ENCODE results near the gene CDH23.

DNA sequence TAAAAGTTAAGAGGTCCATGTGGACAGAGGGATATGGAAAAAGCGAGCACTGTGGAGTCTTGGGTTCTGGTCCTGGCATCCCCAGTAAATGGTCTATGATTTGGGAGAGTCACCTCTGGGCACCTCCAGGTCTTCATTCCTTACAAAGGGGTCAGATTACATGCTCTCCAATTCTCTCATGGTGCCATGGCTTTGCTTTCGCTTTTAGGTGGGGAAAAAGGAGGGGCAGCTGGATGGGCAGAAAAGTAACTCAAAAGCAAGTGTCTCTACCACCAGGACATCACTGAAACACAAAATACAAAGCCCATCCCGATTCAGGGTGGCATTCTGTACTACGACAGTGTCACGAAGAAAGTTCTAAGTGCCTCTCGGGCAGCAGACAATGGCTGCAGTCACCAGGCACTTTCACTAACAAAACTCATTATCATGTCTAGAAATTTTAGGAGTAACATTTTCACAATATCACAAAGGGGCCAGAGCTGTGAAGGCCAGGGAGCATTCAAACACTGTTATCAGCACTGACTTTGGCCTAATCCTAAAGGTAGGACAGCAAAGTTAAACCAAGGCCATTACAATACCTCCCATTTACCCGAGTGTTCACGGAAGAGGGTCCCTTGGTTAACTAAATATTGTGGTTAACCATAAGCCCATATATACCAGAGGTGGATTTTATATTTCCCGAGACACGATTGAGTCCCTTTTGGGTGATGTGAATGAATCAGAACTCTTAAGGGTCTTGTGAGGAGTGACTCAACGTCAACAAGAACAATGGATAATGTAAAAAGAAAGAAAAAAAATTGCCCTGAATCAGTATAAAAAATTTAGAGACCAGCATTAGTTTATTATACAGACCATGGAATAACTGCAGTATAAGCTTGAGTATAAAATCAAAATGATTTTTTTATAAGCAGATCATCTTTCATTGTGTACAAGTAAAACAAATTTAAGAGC lies 451.9 kb downstream of the CDH23 start:
- TF ChIP-seq, protein P1, sequence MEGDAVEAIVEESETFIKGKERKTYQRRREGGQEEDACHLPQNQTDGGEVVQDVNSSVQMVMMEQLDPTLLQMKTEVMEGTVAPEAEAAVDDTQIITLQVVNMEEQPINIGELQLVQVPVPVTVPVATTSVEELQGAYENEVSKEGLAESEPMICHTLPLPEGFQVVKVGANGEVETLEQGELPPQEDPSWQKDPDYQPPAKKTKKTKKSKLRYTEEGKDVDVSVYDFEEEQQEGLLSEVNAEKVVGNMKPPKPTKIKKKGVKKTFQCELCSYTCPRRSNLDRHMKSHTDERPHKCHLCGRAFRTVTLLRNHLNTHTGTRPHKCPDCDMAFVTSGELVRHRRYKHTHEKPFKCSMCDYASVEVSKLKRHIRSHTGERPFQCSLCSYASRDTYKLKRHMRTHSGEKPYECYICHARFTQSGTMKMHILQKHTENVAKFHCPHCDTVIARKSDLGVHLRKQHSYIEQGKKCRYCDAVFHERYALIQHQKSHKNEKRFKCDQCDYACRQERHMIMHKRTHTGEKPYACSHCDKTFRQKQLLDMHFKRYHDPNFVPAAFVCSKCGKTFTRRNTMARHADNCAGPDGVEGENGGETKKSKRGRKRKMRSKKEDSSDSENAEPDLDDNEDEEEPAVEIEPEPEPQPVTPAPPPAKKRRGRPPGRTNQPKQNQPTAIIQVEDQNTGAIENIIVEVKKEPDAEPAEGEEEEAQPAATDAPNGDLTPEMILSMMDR (IDR thresholded peaks at IDR 0.05) = no peak
- TF ChIP-seq POLR2A (IDR thresholded peaks at IDR 0.05) = no peak

All from uterus (tissue), 2 donors.